ENCODE data around the gene ENPP3.

ENPP3 gene

GRCh38 chr6:131636880-131637792, at the start of gene ENPP3:
TSS of gene ENPP3 (plus strand) at chr6:131637302. CDS start at chr6:131637385, 83 bp downstream.
- peak; percentile 55 for DNase-seq (ENCODE audit: low read depth)

GRCh38 chr6:131587909-131588308, 49.2 kb upstream of the ENPP3 start:
- DNase-seq (ENCODE audit: low read depth), result no peak

- no peak for DNase-seq (ENCODE audit: low read depth)
Observed at GRCh38 chr6:131588643-131589042, 48.5 kb upstream of the ENPP3 start.

- no peak for DNase-seq (ENCODE audit: low read depth)
Observed at GRCh38 chr6:131592935-131593334, 44.2 kb upstream of the ENPP3 start.

GRCh38 chr6:131594074-131594473, 43.0 kb upstream of the ENPP3 start:
- DNase-seq (ENCODE audit: low read depth), result no peak

- DNase-seq (ENCODE audit: low read depth), result peak; percentile 9
Observed at GRCh38 chr6:131597446-131597845, 39.7 kb upstream of the ENPP3 start.

GRCh38 chr6:131600716-131601115, 36.4 kb upstream of the ENPP3 start:
- no peak for DNase-seq (ENCODE audit: low read depth)

- DNase-seq (ENCODE audit: low read depth), result peak; percentile 90
Observed at GRCh38 chr6:131602781-131603312, 34.3 kb upstream of the ENPP3 start.

- DNase-seq (ENCODE audit: low read depth), result no peak
Observed at GRCh38 chr6:131613296-131613925, 23.7 kb upstream of the ENPP3 start.

GRCh38 chr6:131615275-131615674, 21.8 kb upstream of the ENPP3 start:
- no peak for DNase-seq (ENCODE audit: low read depth)

- DNase-seq (ENCODE audit: low read depth), result peak; percentile 93
Observed at GRCh38 chr6:131627724-131628682, 9.1 kb upstream of the ENPP3 start, which contains the start of gene MED23. TSS of gene MED23 (minus strand) at chr6:131628242. CDS start at chr6:131628049, 193 bp downstream.

GRCh38 chr6:131628726-131629125, 8.4 kb upstream of the ENPP3 start:
- no peak for DNase-seq (ENCODE audit: low read depth)

GRCh38 chr6:131629651-131630050, 7.5 kb upstream of the ENPP3 start:
- DNase-seq (ENCODE audit: low read depth), result peak; percentile 14

GRCh38 chr6:131631625-131632289, 5.3 kb upstream of the ENPP3 start:
- DNase-seq (ENCODE audit: low read depth), result no peak

- DNase-seq (ENCODE audit: low read depth), result no peak
Observed at GRCh38 chr6:131635384-131636340, 1.4 kb upstream of the ENPP3 start.

GRCh38 chr6:131638013-131638412, 911 bp downstream of the ENPP3 start:
- peak; percentile 30 for DNase-seq (ENCODE audit: low read depth)

- DNase-seq (ENCODE audit: low read depth), result no peak
Observed at GRCh38 chr6:131640100-131640499, 3.0 kb downstream of the ENPP3 start.

- DNase-seq (ENCODE audit: low read depth), result no peak
Observed at GRCh38 chr6:131640576-131640975, 3.5 kb downstream of the ENPP3 start.

GRCh38 chr6:131641554-131641953, 4.5 kb downstream of the ENPP3 start:
- DNase-seq (ENCODE audit: low read depth), result no peak

- no peak for DNase-seq (ENCODE audit: low read depth)
Observed at GRCh38 chr6:131642565-131642964, 5.5 kb downstream of the ENPP3 start.

All from amniotic epithelial cell (primary cell).